ENCODE results near the gene FMN1.

The FMN1 gene

DNA sequence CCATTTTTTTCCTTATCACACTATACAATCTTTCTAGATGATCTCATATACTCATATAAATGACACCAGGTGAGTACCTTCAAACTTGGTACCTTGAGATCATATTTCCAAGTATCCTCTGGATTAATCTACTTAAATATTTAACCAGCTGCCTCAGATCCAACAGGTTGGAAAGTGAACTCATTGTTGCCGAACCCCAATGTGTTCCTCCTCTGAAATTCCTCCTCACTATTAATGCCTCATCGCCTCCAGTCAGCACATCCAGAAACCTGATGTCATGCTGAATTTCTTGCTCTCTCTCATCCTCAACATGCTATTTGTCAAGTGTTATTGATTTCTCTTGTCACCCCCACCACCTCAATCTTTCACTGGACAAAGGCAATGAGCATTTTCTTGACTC, 221.8 kb downstream of the FMN1 start:
- TF ChIP-seq TEAD4 (IDR thresholded peaks at IDR 0.05) (no peak), EP300 (IDR thresholded peaks at IDR 0.05; ENCODE audit: borderline replicate concordance) (no peak)

DNA sequence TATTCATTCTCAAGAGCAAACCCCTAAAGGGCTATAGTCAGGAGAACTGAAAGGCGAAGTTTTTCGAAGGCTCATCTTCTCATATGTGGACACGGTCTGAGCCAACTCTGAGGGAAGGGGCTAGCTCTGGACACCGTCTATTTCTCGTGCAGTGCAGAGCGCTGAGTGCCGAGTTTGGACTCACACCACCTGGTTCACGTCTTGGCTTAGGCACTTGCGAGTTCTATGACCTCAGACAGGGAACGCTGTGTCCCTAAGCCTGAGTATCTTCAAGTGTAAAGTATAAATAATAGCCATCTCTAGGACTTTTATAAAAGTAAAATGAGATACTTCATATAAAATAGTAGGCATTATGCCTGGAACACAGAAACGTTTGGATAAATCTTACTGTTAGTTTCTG, 223.7 kb downstream of the FMN1 start:
- TF ChIP-seq RAD21 (IDR thresholded peaks at IDR 0.05; ENCODE audit: low read depth): no peak

DNA sequence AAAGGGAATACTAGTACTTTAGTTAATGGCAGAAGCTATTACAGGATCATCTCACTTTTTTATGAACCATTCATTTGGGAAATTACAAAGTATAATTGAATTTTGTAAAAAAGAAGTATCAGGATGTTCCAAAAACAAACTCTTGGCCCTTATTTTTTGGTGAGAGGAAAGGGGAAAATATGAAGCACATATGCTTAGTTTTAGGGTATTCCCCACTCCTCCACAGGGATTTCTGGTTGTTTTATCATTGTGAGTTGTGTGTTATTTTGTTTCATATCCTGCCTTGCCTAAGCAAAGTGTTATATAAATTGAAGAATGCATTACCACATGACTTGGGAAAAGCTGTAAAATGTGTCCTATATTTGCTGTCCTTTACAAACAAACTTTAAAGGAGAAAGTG, 227.0 kb downstream of the FMN1 start:
- TF ChIP-seq, protein P1, sequence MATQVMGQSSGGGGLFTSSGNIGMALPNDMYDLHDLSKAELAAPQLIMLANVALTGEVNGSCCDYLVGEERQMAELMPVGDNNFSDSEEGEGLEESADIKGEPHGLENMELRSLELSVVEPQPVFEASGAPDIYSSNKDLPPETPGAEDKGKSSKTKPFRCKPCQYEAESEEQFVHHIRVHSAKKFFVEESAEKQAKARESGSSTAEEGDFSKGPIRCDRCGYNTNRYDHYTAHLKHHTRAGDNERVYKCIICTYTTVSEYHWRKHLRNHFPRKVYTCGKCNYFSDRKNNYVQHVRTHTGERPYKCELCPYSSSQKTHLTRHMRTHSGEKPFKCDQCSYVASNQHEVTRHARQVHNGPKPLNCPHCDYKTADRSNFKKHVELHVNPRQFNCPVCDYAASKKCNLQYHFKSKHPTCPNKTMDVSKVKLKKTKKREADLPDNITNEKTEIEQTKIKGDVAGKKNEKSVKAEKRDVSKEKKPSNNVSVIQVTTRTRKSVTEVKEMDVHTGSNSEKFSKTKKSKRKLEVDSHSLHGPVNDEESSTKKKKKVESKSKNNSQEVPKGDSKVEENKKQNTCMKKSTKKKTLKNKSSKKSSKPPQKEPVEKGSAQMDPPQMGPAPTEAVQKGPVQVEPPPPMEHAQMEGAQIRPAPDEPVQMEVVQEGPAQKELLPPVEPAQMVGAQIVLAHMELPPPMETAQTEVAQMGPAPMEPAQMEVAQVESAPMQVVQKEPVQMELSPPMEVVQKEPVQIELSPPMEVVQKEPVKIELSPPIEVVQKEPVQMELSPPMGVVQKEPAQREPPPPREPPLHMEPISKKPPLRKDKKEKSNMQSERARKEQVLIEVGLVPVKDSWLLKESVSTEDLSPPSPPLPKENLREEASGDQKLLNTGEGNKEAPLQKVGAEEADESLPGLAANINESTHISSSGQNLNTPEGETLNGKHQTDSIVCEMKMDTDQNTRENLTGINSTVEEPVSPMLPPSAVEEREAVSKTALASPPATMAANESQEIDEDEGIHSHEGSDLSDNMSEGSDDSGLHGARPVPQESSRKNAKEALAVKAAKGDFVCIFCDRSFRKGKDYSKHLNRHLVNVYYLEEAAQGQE (IDR thresholded peaks at IDR 0.05; ENCODE audit: low read depth): no peak
- TF ChIP-seq TEAD4 (IDR thresholded peaks at IDR 0.05) (no peak), EP300 (IDR thresholded peaks at IDR 0.05; ENCODE audit: borderline replicate concordance) (no peak), NFIC (IDR thresholded peaks at IDR 0.05) (no peak), ZBTB7A (IDR thresholded peaks at IDR 0.05; ENCODE audit: low read depth) (no peak), CREB1 (IDR thresholded peaks at IDR 0.05; ENCODE audit: low read depth) (no peak), CEBPB (IDR thresholded peaks at IDR 0.05) (no peak), TCF12 (IDR thresholded peaks at IDR 0.05; ENCODE audit: low read depth) (no peak), EGR1 (IDR thresholded peaks at IDR 0.05) (no peak), RAD21 (IDR thresholded peaks at IDR 0.05; ENCODE audit: low read depth) (no peak), TAF1 (IDR thresholded peaks at IDR 0.05; ENCODE audit: low read depth) (no peak), YY1 (IDR thresholded peaks at IDR 0.05; ENCODE audit: low read depth) (no peak), FOXM1 (IDR thresholded peaks at IDR 0.05; ENCODE audit: borderline replicate concordance, low read depth) (no peak)
- TF ChIP-seq, protein P2, sequence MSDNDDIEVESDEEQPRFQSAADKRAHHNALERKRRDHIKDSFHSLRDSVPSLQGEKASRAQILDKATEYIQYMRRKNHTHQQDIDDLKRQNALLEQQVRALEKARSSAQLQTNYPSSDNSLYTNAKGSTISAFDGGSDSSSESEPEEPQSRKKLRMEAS (IDR thresholded peaks at IDR 0.05): no peak
- TF ChIP-seq, protein P3, sequence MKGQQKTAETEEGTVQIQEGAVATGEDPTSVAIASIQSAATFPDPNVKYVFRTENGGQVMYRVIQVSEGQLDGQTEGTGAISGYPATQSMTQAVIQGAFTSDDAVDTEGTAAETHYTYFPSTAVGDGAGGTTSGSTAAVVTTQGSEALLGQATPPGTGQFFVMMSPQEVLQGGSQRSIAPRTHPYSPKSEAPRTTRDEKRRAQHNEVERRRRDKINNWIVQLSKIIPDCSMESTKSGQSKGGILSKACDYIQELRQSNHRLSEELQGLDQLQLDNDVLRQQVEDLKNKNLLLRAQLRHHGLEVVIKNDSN (IDR thresholded peaks at IDR 0.05): no peak

DNA sequence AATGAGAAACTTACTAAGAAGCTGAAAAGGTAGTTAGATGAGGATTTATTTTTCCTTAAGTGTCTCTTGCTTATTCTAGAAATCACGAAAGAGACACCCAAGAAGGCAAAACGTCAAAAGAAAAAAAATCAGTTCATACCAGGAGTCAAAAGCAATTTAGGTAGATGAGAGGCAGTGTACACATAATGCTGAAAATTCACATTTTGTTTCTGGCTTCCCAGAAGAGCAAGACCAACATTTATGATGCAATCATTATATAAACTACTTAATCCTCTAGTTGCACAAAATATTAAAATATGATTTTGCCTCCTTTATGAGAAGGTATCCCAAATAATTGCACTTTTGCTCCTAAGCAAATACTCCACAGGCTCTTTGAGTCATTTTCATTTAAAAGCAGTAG, 228.0 kb downstream of the FMN1 start:
- no peak for TF ChIP-seq TCF12 (IDR thresholded peaks at IDR 0.05; ENCODE audit: low read depth)
- TF ChIP-seq EGR1 (IDR thresholded peaks at IDR 0.05): no peak
- TF ChIP-seq, protein P3 (IDR thresholded peaks at IDR 0.05): no peak
- no peak for TF ChIP-seq FOXM1 (IDR thresholded peaks at IDR 0.05; ENCODE audit: borderline replicate concordance, low read depth)
- TF ChIP-seq CEBPB (IDR thresholded peaks at IDR 0.05): no peak
- TF ChIP-seq ZBTB7A (IDR thresholded peaks at IDR 0.05; ENCODE audit: low read depth): no peak
- TF ChIP-seq YY1 (IDR thresholded peaks at IDR 0.05; ENCODE audit: low read depth): no peak
- TF ChIP-seq TAF1 (IDR thresholded peaks at IDR 0.05; ENCODE audit: low read depth): no peak
- TF ChIP-seq NFIC (IDR thresholded peaks at IDR 0.05): no peak
- TF ChIP-seq EP300 (IDR thresholded peaks at IDR 0.05; ENCODE audit: borderline replicate concordance): no peak
- TF ChIP-seq TEAD4 (IDR thresholded peaks at IDR 0.05): no peak
- TF ChIP-seq CREB1 (IDR thresholded peaks at IDR 0.05; ENCODE audit: low read depth): no peak
- no peak for TF ChIP-seq RAD21 (IDR thresholded peaks at IDR 0.05; ENCODE audit: low read depth)
- TF ChIP-seq, protein P1 (IDR thresholded peaks at IDR 0.05; ENCODE audit: low read depth): no peak
- TF ChIP-seq, protein P2 (IDR thresholded peaks at IDR 0.05): no peak

DNA sequence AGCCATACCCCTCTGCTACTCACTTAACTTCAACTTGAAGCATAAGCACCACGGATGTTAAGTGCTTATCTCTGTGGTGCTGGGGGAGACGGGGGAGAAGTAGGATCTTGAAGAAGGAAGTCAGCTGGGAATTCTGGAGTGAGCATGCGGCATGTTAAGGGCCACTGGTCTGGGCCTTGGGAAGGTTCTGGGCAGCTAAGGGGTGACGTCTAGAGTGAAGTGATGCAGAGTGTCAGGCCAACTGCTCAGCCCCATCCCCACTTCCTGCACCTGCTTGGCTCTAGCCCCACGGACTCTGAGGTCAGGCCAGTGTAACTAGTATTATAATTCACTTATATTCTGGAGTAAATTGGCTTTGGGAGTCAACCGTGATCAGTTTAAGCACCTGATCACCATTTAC, 228.6 kb downstream of the FMN1 start:
- TF ChIP-seq TAF1 (IDR thresholded peaks at IDR 0.05; ENCODE audit: low read depth): no peak
- no peak for TF ChIP-seq FOXM1 (IDR thresholded peaks at IDR 0.05; ENCODE audit: borderline replicate concordance, low read depth)
- TF ChIP-seq EGR1 (IDR thresholded peaks at IDR 0.05): no peak
- TF ChIP-seq NFIC (IDR thresholded peaks at IDR 0.05): no peak
- TF ChIP-seq, protein P2 (IDR thresholded peaks at IDR 0.05): no peak
- TF ChIP-seq TEAD4 (IDR thresholded peaks at IDR 0.05): no peak
- no peak for TF ChIP-seq EP300 (IDR thresholded peaks at IDR 0.05; ENCODE audit: borderline replicate concordance)
- no peak for TF ChIP-seq CEBPB (IDR thresholded peaks at IDR 0.05)
- TF ChIP-seq TCF12 (IDR thresholded peaks at IDR 0.05; ENCODE audit: low read depth): no peak
- TF ChIP-seq, protein P1 (IDR thresholded peaks at IDR 0.05; ENCODE audit: low read depth): no peak

Measured in Ishikawa (cell line).